ENCODE data around the gene FTO. TPM values are rescaled to one million over a fixed set of nuclear protein-coding genes. Genes with fewer than 3 reads are reported as not detected.

FTO gene
- total and polyA plus RNA-seq, 2 donors from 2014 or later: 22.3 to 116 TPM

DNA sequence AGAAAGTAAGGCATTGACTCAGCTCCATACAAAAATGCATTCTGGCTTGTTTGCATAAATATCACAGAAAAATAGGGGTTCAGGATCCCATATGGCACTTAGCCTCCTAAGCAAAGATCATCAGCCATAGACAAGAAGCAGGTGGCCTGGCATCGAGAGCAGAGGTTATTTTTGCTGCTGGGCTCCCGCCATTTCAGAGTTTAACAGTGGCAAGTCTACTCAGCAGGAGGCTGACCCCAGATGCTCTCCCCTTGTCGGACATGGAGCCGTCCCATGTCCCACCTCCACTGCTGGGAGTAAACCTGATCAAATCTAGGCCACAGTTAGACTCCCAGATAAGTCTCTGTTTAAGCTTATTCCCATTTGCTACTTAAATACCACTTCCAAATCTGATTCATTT lies 269.1 kb downstream of the FTO start:
- Histone ChIP-seq H3K4me1 (ENCODE audit: control insufficient read depth in 2 of 3, insufficient read depth in 2 of 3, low read depth in 1 of 3, low read length in 3 of 3) (no peaks in the 10 kb centered on the region), H3K9ac (ENCODE audit: low read length in 3 of 3) (no peak overlapping the region), H3K27ac (ENCODE audit: low read depth in 2 of 2, low read length in 2 of 2) (no peak overlapping the region), H3K4me3 (ENCODE audit: low read length in 3 of 3) (no peak overlapping the region), H3K9me3 (ENCODE audit: control insufficient read depth in 2 of 3, insufficient read depth in 1 of 3, low read length in 3 of 3) (no peaks in the 10 kb centered on the region), H3K27me3 (ENCODE audit: control insufficient read depth, insufficient read depth, low read length) (no peaks in the 10 kb centered on the region), H3K36me3 (ENCODE audit: control insufficient read depth in 2 of 3, insufficient read depth in 3 of 3, low read length in 3 of 3) (no peaks in the 10 kb centered on the region)
- FAIRE-seq (no peak), DNase-seq (no peak)
- intact Hi-C loops (cut with DNase I): no loop called here
- TF ChIP-seq, protein P1, sequence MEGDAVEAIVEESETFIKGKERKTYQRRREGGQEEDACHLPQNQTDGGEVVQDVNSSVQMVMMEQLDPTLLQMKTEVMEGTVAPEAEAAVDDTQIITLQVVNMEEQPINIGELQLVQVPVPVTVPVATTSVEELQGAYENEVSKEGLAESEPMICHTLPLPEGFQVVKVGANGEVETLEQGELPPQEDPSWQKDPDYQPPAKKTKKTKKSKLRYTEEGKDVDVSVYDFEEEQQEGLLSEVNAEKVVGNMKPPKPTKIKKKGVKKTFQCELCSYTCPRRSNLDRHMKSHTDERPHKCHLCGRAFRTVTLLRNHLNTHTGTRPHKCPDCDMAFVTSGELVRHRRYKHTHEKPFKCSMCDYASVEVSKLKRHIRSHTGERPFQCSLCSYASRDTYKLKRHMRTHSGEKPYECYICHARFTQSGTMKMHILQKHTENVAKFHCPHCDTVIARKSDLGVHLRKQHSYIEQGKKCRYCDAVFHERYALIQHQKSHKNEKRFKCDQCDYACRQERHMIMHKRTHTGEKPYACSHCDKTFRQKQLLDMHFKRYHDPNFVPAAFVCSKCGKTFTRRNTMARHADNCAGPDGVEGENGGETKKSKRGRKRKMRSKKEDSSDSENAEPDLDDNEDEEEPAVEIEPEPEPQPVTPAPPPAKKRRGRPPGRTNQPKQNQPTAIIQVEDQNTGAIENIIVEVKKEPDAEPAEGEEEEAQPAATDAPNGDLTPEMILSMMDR (IDR thresholded peaks at IDR 0.05; ENCODE audit: borderline replicate concordance, extremely low read depth, insufficient read depth): no peak

DNA sequence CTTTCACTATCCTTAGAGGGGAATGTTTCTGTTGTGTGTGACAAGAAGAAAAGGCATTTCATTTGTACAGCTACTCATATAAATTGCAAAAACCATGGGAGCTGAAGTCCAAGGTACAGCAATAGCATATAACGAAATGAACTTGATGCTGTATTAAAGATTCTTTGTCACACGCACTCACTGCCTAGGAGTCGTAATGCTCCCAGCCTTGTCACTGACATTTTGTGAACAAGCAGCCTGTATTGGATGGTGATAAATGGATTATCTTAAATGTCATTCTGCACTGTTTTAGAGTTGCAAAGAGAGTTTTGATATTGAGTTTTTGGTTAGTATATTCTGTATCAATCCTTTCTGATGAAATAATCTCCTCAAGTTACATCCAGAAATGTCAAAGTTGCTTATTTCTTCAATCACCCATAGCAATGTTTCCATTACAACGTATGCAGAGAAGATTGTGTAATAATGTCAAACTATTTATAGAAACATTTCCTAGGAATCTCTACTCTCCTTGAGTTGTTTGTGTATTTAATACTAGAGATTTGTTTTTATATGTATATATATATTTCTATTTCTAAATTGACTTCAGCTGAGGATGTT lies 270.6 kb downstream of the FTO start:
- FAIRE-seq (no peak), DNase-seq (no peak)
- H3K27ac ChIP-seq (ENCODE audit: low read depth in 2 of 2, low read length in 2 of 2): no peak overlapping the region
- TF ChIP-seq, protein P1 (IDR thresholded peaks at IDR 0.05; ENCODE audit: borderline replicate concordance, extremely low read depth, insufficient read depth): no peak
- H3K9ac ChIP-seq (ENCODE audit: low read length in 3 of 3): no peak overlapping the region
- intact Hi-C loops (cut with DNase I): no loop called here
- no peaks in the 10 kb centered on the region for H3K4me1 ChIP-seq (ENCODE audit: control insufficient read depth in 2 of 3, insufficient read depth in 2 of 3, low read depth in 1 of 3, low read length in 3 of 3)
- no peaks in the 10 kb centered on the region for H3K27me3 ChIP-seq (ENCODE audit: control insufficient read depth, insufficient read depth, low read length)
- H3K4me3 ChIP-seq (ENCODE audit: low read length in 3 of 3): no peak overlapping the region
- H3K9me3 ChIP-seq (ENCODE audit: control insufficient read depth in 2 of 3, insufficient read depth in 1 of 3, low read length in 3 of 3): no peaks in the 10 kb centered on the region
- H3K36me3 ChIP-seq (ENCODE audit: control insufficient read depth in 2 of 3, insufficient read depth in 3 of 3, low read length in 3 of 3): no peaks in the 10 kb centered on the region

DNA sequence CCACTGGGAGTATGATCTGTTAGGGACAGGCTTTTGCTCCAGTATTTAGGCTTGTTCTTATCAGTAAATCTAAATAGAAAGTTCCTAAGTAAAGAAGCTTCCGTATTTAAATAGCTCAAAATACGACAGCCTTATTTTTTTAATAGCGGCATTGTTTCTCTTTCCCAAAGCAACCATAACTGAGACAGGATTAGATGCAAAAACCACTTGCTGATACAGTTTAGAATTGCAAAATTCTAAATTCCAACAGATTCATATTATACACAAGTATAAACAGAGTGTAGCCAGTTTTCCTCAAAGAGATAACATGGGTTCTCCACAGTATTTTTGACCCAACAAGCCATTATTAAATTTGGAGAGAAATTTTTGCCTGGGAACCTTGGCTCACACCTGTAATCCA lies 276.7 kb downstream of the FTO start:
- H3K4me1 ChIP-seq (ENCODE audit: control insufficient read depth in 2 of 3, insufficient read depth in 2 of 3, low read depth in 1 of 3, low read length in 3 of 3): no peaks in the 10 kb centered on the region
- H3K9ac ChIP-seq (ENCODE audit: low read length in 3 of 3): no peak overlapping the region
- intact Hi-C loops (cut with DNase I): no loop called here
- no peak overlapping the region for H3K27ac ChIP-seq (ENCODE audit: low read depth in 2 of 2, low read length in 2 of 2)
- DNase-seq (no peak), FAIRE-seq (no peak)
- no peaks in the 10 kb centered on the region for H3K36me3 ChIP-seq (ENCODE audit: control insufficient read depth in 2 of 3, insufficient read depth in 3 of 3, low read length in 3 of 3)
- TF ChIP-seq, protein P1 (IDR thresholded peaks at IDR 0.05; ENCODE audit: borderline replicate concordance, extremely low read depth, insufficient read depth): no peak
- H3K4me3 ChIP-seq (ENCODE audit: low read length in 3 of 3): no peak overlapping the region
- H3K27me3 ChIP-seq (ENCODE audit: control insufficient read depth, insufficient read depth, low read length): no peaks in the 10 kb centered on the region
- H3K9me3 ChIP-seq (ENCODE audit: control insufficient read depth in 2 of 3, insufficient read depth in 1 of 3, low read length in 3 of 3): no peaks in the 10 kb centered on the region

DNA sequence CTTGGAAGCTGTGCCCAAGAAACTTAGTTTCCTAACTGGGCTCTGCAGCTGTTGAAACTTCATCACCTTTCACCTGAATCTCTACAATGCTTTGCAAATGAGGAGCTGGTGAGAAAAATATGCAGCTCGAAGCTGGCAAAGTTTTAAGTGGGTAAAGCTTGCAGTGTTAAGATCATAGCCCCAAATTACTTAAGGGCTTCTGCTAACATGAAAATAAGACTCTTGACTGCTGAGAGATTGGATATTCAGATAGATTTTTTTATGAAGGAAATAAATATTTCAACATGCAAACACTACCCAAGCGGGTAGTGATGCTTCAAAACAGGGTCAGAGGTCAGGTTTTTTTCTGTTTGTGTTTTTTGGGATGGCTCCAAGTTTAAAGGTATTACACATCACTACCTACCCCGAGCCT lies 278.7 kb downstream of the FTO start:
- Histone ChIP-seq H3K4me3 (ENCODE audit: low read length in 3 of 3) (no peak overlapping the region), H3K36me3 (ENCODE audit: control insufficient read depth in 2 of 3, insufficient read depth in 3 of 3, low read length in 3 of 3) (no peaks in the 10 kb centered on the region), H3K9me3 (ENCODE audit: control insufficient read depth in 2 of 3, insufficient read depth in 1 of 3, low read length in 3 of 3) (no peaks in the 10 kb centered on the region), H3K9ac (ENCODE audit: low read length in 3 of 3) (no peak overlapping the region), H3K27ac (ENCODE audit: low read depth in 2 of 2, low read length in 2 of 2) (no peak overlapping the region), H3K4me1 (ENCODE audit: control insufficient read depth in 2 of 3, insufficient read depth in 2 of 3, low read depth in 1 of 3, low read length in 3 of 3) (no peaks in the 10 kb centered on the region), H3K27me3 (ENCODE audit: control insufficient read depth, insufficient read depth, low read length) (no peaks in the 10 kb centered on the region)
- DNase-seq: no peak
- intact Hi-C loops (cut with DNase I): no loop called here
- FAIRE-seq: no peak
- TF ChIP-seq, protein P1 (IDR thresholded peaks at IDR 0.05; ENCODE audit: borderline replicate concordance, extremely low read depth, insufficient read depth): no peak

Data from kidney (tissue), 14 donors.